ENCODE measurements around the gene SAP25.

SAP25 gene

DNA sequence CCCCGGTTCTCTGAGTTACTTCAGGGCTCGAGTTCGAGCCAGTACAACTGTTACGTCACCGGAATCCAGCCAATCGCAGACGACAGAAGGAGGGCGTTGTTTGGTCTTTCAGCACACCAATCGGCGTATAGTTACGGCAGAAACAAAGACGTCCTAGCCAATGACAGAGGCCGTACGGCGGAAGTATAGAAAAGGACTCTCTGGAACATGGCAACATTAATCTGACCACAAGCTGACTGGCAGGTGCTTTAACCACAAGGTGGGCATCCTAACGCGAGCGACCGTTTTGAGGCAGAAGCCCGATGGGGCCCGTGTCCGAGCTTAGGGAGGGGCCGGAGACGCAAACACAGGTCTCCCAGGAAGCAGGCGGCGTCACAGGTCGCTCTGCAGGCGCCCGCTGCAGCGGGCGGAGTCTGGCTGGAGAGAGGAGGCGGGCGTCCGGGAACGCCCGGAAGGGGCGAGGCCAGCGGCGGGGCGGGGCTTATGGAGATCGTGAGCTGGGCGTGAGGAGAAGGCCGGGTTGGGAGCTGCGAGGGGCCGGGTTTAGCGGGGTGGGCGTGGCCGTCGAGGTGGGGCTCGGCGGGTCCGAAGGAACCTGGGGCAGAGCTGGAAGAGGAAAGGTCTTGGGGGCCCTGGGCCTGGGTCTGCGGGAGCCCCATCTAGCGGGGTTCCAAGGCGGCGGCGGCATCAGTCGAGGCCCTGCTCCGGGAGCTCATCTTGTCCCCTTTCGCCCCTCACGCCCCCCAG lies 38.5 kb upstream of the SAP25 start, which contains the start of gene MOSPD3:
TSS of gene MOSPD3 (plus strand) at position 558 of the 747 bp plus-strand sequence. CDS start 252 bp downstream, outside the sequence.
- TF ChIP-seq, protein P1, sequence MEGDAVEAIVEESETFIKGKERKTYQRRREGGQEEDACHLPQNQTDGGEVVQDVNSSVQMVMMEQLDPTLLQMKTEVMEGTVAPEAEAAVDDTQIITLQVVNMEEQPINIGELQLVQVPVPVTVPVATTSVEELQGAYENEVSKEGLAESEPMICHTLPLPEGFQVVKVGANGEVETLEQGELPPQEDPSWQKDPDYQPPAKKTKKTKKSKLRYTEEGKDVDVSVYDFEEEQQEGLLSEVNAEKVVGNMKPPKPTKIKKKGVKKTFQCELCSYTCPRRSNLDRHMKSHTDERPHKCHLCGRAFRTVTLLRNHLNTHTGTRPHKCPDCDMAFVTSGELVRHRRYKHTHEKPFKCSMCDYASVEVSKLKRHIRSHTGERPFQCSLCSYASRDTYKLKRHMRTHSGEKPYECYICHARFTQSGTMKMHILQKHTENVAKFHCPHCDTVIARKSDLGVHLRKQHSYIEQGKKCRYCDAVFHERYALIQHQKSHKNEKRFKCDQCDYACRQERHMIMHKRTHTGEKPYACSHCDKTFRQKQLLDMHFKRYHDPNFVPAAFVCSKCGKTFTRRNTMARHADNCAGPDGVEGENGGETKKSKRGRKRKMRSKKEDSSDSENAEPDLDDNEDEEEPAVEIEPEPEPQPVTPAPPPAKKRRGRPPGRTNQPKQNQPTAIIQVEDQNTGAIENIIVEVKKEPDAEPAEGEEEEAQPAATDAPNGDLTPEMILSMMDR (IDR thresholded peaks at IDR 0.05) = no peak

- TF ChIP-seq, protein P1 (IDR thresholded peaks at IDR 0.05) = no peak
Measured at GRCh38 chr7:100609958-100610357, 36.3 kb upstream of the SAP25 start.

DNA sequence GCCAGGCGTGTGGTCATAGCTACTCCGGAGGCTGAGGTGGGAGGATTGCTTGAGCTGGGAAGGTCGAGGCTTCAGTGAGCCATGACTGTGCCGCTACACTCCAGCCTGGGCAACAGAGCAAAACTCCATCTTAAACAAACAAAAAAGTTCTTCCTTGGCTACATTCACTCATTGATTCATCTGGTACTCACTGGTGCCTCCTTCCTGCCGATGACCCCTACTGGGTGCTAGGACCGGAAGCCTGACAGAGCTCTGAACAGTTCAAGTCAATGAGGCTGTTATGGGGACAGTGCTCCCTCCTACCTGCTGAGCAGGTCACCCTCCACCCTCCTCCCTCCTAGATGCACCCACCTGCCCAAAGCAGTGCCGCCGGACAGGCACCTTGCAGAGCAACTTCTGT lies 33.4 kb upstream of the SAP25 start:
- TF ChIP-seq, protein P1 (IDR thresholded peaks at IDR 0.05) = no peak

DNA sequence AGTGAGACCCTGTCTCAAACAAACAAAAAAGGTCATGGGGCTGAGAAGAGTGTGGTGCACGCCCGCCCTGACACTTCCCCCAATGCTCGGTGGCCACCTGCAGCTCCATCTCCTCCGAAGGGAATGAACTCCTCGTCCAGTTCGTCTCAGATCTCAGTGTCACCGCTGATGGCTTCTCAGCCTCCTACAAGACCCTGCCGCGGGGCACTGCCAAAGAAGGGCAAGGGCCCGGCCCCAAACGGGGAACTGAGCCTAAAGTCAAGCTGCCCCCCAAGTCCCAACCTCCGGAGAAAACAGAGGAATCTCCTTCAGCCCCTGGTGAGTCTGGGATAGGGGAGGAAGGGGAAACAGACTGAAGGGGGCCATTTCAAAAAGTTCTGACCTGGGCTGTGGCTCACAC lies 32.6 kb upstream of the SAP25 start:
- TF ChIP-seq, protein P1 (IDR thresholded peaks at IDR 0.05) = no peak

GRCh38 chr7:100604976-100605911 lies 31.5 kb upstream of the SAP25 start:
- TF ChIP-seq, protein P1 (IDR thresholded peaks at IDR 0.05) = no peak

DNA sequence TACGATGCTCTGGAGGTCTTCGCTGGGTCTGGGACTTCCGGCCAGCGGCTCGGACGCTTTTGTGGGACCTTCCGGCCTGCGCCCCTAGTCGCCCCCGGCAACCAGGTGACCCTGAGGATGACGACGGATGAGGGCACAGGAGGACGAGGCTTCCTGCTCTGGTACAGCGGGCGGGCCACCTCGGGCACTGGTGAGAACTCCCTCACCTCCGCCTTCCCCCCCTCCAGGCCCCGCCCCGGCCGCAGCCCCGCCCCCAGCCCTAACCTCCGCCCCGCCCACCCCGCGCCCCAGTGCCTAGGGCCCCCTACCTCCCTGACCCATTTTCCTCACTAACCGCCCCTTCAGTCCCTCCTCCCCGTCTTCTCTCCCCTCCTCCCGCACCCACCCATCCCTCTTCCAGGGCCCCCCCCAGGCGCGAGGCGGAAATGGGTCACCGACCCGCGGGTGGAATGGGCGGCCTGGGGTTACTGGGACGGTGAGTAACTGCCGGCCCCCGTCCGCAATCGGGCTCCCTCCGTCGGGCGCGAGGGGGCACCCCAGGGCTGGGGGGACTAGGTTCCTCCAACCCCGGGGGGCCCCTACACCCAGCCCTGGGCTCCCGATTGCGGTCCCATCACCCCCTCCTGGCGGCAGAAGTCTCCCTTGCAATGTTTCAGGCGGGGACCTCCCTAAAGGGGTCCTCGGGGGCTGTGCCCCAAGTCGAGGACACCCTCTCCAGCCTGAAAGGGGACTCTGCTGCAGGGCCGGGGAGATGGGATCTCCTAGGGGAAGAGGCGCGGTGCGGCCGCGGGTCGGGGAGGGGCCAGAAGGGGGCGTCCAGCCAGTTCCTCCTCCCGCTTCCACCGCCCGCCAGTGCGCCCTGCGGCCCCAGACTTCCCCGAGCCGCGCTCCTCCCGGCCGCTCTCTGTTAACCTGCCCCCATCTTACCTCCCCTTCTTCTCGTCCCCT lies 30.6 kb upstream of the SAP25 start:
- TF ChIP-seq, protein P1 (IDR thresholded peaks at IDR 0.05) = peak; percentile 54

DNA sequence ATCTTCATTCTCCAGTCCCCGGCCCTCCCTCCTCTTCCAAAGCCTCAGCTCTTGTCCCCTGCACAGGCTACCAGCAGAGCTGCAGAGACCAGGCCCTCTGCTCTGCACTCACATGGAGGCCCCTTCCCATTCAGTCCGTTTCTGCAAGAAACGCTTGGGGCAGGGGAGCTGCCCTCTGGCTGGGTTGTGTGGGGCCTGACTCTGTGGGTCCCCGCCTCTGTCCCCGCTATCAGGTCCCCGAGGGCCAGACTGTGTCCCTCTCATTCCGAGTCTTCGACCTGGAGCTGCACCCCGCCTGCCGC lies 30.0 kb upstream of the SAP25 start:
- TF ChIP-seq, protein P1 (IDR thresholded peaks at IDR 0.05) = no peak

Data from LNCAP (cell line).